Activated CD8-positive, alpha-beta T cell treated with anti-CD3 and anti-CD28 coated beads for 36 hours (primary cell): ENCODE measurements around the gene KITLG. TPM values are rescaled to one million over a fixed set of nuclear protein-coding genes. Genes with fewer than 3 reads are reported as not detected.

Source experiments
- ATAC-seq: fragments of 200-7000 bp; cut with Tn5 transposase; one replicate; pipeline ENCODE4 v1.10.0; 2021; ENCODE audit warnings: mild to moderate bottlenecking, moderate library complexity
- CTCF ChIA-PET: fragments of 350-600 bp; sonication (Branson Sonifier 250); formaldehyde crosslinking; loops from one replicate; lab custom pipeline; 2021; ENCODE audit warnings: antibody characterized with exemption; lab: Charles Lee
- POLR2A ChIA-PET: fragments of 350-600 bp; sonication (Branson Sonifier 250); formaldehyde crosslinking; loops from one replicate; lab custom pipeline; 2021; ENCODE audit warnings: antibody characterized with exemption; lab: Charles Lee
- DNase-seq: peaks from one replicate; pipeline ENCODE4 v3.0.0-alpha.2; 2020
- H3K27ac Mint-ChIP-seq: one replicate; pipeline ENCODE4 v1.8.0; 2021; ENCODE audit warnings: mild to moderate bottlenecking, mixed read lengths
- H3K27me3 Mint-ChIP-seq: one replicate; pipeline ENCODE4 v1.8.0; 2021; ENCODE audit warnings: mixed read lengths
- H3K36me3 Mint-ChIP-seq: one replicate; pipeline ENCODE4 v1.8.0; 2021; ENCODE audit warnings: low read depth, mixed read lengths
- H3K4me1 Mint-ChIP-seq: one replicate; pipeline ENCODE4 v1.8.0; 2021; ENCODE audit warnings: low read depth, mixed read lengths
- H3K4me3 Mint-ChIP-seq: one replicate; pipeline ENCODE4 v1.8.0; 2021; ENCODE audit warnings: mild to moderate bottlenecking, moderate library complexity, mixed read lengths
- H3K9me3 Mint-ChIP-seq: one replicate; pipeline ENCODE4 v1.8.0; 2021; ENCODE audit warnings: mixed read lengths
- CTCF ChIP-seq: fragments of 200-600 bp; IDR thresholded peaks from one replicate; pipeline ENCODE4 v1.8.0; 2022; ENCODE audit warnings: antibody characterized with exemption, mild to moderate bottlenecking
- intact Hi-C: fragments of 100-400 bp; cut with micrococcal nuclease; formaldehyde crosslinking; loops from one replicate; pipeline ENCODE4 v1.10.0; 2022
- total RNA-seq, 2 experiments: library from RNA; stranded (reverse); gene quantifications; one replicate each; pipeline ENCODE4 v1.2.3, GENCODE V29; 2021

KITLG gene
- total RNA-seq, 2 experiments from 2014 or later = not detected

GRCh38 chr12:88624911-88625310, 44.6 kb upstream of the KITLG start:
- no peak for ATAC-seq
- CTCF ChIA-PET = no interaction called here
- H3K36me3 Mint-ChIP-seq = no peaks in the 10 kb centered on the region
- no peaks in the 10 kb centered on the region for H3K27me3 Mint-ChIP-seq
- TF ChIP-seq CTCF = no peak
- no peak overlapping the region for H3K4me3 Mint-ChIP-seq
- H3K27ac Mint-ChIP-seq = no peak overlapping the region
- H3K4me1 Mint-ChIP-seq = no peaks in the 10 kb centered on the region
- H3K9me3 Mint-ChIP-seq = no peaks in the 10 kb centered on the region
- POLR2A ChIA-PET = no interaction called here
- no peak for DNase-seq
- intact Hi-C loops = no loop called here

- H3K4me3 Mint-ChIP-seq = no peak overlapping the region
- no peaks in the 10 kb centered on the region for H3K9me3 Mint-ChIP-seq
- CTCF ChIA-PET = no interaction called here
- H3K27ac Mint-ChIP-seq = no peak overlapping the region
- DNase-seq (no peak), ATAC-seq (no peak)
- no peaks in the 10 kb centered on the region for H3K36me3 Mint-ChIP-seq
- intact Hi-C loops = no loop called here
- POLR2A ChIA-PET = no interaction called here
- H3K4me1 Mint-ChIP-seq = no peaks in the 10 kb centered on the region
- H3K27me3 Mint-ChIP-seq = no peaks in the 10 kb centered on the region
- TF ChIP-seq CTCF = no peak
Observed at GRCh38 chr12:88623777-88624548, 43.7 kb upstream of the KITLG start.

GRCh38 chr12:88617352-88617751, 37.1 kb upstream of the KITLG start:
- intact Hi-C loops = no loop called here
- no peak for ATAC-seq
- TF ChIP-seq CTCF = no peak
- Mint-ChIP-seq H3K4me3 (no peak overlapping the region), H3K9me3 (no peaks in the 10 kb centered on the region), H3K27me3 (no peaks in the 10 kb centered on the region), H3K4me1 (no peaks in the 10 kb centered on the region), H3K36me3 (no peaks in the 10 kb centered on the region), H3K27ac (no peak overlapping the region)
- no peak for DNase-seq
- ChIA-PET CTCF (interaction anchor here (1.0 kb wide), 1 partner anchor 12 kb away, joined by 3 read pairs; no protein-coding TSS in a partner anchor), POLR2A (no interaction called here)

- H3K27ac Mint-ChIP-seq = no peak overlapping the region
- no peaks in the 10 kb centered on the region for H3K4me1 Mint-ChIP-seq
- no peak overlapping the region for H3K4me3 Mint-ChIP-seq
- intact Hi-C loops = no loop called here
- no peaks in the 10 kb centered on the region for H3K27me3 Mint-ChIP-seq
- no peaks in the 10 kb centered on the region for H3K9me3 Mint-ChIP-seq
- DNase-seq = no peak
- ATAC-seq = no peak
- H3K36me3 Mint-ChIP-seq = no peaks in the 10 kb centered on the region
- TF ChIP-seq CTCF = no peak
- ChIA-PET CTCF (no interaction called here), POLR2A (no interaction called here)
Observed at GRCh38 chr12:88615490-88615889, 35.2 kb upstream of the KITLG start.

- Mint-ChIP-seq H3K4me3 (no peak overlapping the region), H3K4me1 (no peaks in the 10 kb centered on the region), H3K9me3 (peaks cover 4% of the 10 kb centered on the region), H3K27ac (no peak overlapping the region), H3K27me3 (no peaks in the 10 kb centered on the region), H3K36me3 (no peaks in the 10 kb centered on the region)
- ChIA-PET POLR2A (no interaction called here), CTCF (no interaction called here)
- TF ChIP-seq CTCF = no peak
- intact Hi-C loops = no loop called here
- ATAC-seq (no peak), DNase-seq (no peak)
Observed at GRCh38 chr12:88604646-88605045, 24.4 kb upstream of the KITLG start.
